Measurements from ENCODE around the gene TRIM21. TPM values are rescaled to one million over a fixed set of nuclear protein-coding genes. Genes with fewer than 3 reads are reported as not detected.
"Not testable (repeated sequence)": the region's sequence is repeated elsewhere in the genome, so short reads cannot be mapped to it uniquely, and the experiment has no call there.

TRIM21 gene
- total RNA-seq, 1 donor from 2014 or later, result 7.8 TPM

DNA sequence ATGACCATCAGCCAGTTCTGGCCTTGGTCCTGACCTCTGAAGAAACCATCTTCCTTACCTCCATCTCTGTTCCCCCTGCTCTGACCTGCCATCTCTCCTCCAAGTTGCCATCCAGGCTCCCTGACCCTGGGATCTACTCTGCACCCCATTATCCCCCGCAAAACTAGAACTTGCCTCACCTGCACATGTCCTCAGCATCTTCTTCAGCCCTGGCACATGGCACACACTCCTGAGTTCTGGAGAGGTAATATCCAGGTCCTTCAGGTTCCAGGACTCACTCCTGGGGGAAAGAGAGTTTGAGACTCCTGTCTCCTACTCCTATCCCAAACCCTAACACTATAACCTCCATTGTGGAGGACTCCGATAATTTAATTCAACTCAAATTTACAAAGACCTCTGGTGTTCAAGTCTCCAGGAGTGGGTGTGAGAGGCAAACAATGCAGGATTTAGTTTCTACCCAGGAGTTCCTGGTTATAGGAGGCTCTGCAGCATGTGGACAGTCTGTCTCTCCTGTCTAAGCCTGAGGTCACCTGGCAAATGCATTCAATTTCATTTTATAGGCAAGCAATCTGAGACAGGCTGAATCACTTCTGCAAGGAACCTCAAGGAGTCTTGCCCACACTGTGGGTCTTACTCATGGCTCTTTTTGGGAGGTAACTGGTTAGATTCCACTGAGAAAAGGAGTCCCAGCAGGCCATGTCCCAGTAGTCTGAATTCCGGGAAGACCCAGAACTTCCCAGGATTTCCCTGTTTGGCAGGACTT is 7.3 kb downstream of the TRIM21 start:
- TF ChIP-seq, protein P1, sequence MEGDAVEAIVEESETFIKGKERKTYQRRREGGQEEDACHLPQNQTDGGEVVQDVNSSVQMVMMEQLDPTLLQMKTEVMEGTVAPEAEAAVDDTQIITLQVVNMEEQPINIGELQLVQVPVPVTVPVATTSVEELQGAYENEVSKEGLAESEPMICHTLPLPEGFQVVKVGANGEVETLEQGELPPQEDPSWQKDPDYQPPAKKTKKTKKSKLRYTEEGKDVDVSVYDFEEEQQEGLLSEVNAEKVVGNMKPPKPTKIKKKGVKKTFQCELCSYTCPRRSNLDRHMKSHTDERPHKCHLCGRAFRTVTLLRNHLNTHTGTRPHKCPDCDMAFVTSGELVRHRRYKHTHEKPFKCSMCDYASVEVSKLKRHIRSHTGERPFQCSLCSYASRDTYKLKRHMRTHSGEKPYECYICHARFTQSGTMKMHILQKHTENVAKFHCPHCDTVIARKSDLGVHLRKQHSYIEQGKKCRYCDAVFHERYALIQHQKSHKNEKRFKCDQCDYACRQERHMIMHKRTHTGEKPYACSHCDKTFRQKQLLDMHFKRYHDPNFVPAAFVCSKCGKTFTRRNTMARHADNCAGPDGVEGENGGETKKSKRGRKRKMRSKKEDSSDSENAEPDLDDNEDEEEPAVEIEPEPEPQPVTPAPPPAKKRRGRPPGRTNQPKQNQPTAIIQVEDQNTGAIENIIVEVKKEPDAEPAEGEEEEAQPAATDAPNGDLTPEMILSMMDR (IDR thresholded peaks at IDR 0.05), result no peak
- H3K36me3 ChIP-seq, result peaks cover 41 to 68% of the 10 kb centered on the region in 2 donors
- H3K27ac ChIP-seq, result no peak overlapping the region
- H3K9me3 ChIP-seq, result no peaks in the 10 kb centered on the region
- no peak for DNase-seq (ENCODE audit: low spot score in 2 of 2)
- H3K4me3 ChIP-seq, result no peak overlapping the region
- no peaks in the 10 kb centered on the region for H3K4me1 ChIP-seq
- no peaks in the 10 kb centered on the region for H3K27me3 ChIP-seq
- intact Hi-C loops (cut with DNase I), result no loop called here

DNA sequence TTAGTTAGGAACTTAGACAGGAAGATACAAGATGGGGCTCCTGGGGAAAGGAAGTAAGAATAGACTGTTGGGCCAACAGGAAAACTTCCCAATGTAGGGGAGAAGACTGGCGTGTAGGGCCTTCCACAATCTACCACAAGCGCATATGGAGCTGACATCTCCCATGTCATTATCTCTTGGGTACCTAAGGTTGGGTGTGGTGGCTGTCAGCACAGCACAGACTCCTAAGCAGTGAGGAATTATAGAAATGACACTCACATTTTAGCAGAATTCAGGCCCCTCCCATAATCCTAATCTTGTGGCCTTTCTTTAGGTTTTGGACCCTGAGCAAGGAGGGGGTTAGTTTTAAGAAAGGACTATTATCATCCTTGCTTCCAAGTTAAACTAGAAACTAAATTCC is 11.6 kb downstream of the TRIM21 start:
- intact Hi-C loops (cut with DNase I), result no loop called here
- TF ChIP-seq, protein P1 (IDR thresholded peaks at IDR 0.05), result no peak
- no peaks in the 10 kb centered on the region for H3K4me1 ChIP-seq
- no peak overlapping the region for H3K27ac ChIP-seq
- no peak for DNase-seq (ENCODE audit: low spot score in 2 of 2)
- H3K4me3 ChIP-seq, result no peak overlapping the region
- peaks cover 19 to 30% of the 10 kb centered on the region in 2 donors for H3K36me3 ChIP-seq
- H3K9me3 ChIP-seq, result no peaks in the 10 kb centered on the region
- no peaks in the 10 kb centered on the region for H3K27me3 ChIP-seq

DNA sequence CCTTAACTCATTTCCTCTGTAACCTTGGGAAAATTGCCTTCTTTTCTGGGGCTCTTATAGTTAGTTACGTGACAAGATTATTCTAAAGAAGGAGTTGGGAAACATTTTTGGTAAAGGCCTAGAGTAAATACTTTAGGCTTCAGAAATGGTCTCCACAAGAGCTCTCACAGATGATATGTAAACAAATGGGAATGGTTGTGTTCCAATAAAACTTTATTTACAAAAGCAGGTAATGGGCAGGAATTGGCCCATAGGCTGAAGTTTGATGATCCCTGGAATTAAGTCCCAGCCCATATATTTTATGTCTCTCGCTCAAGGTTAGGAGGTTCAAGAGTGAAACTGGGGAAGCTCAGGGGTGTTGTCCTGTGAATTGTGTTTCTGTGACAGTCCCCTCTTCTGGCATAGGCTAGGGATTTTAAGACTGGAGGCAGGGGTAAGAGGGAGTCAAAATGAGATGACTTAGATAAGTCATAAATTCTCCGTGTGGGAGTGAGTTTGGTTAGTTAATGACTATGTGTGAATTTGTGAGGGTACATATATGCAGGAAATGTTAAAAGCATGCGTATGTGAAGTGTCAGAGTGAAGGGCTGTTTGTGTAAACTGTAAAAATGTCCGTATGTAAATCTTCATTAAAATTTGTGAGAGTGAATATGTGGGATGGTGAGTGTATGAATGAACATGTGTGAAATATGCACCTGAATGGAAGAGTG is 17.9 kb downstream of the TRIM21 start:
- Histone ChIP-seq H3K27ac (no peak overlapping the region), H3K27me3 (no peaks in the 10 kb centered on the region), H3K9me3 (no peaks in the 10 kb centered on the region), H3K4me1 (no peaks in the 10 kb centered on the region), H3K36me3 (no peaks in the 10 kb centered on the region), H3K4me3 (no peak overlapping the region)
- TF ChIP-seq, protein P1 (IDR thresholded peaks at IDR 0.05), result no peak
- no peak for DNase-seq (ENCODE audit: low spot score in 2 of 2)
- intact Hi-C loops (cut with DNase I), result no loop called here

DNA sequence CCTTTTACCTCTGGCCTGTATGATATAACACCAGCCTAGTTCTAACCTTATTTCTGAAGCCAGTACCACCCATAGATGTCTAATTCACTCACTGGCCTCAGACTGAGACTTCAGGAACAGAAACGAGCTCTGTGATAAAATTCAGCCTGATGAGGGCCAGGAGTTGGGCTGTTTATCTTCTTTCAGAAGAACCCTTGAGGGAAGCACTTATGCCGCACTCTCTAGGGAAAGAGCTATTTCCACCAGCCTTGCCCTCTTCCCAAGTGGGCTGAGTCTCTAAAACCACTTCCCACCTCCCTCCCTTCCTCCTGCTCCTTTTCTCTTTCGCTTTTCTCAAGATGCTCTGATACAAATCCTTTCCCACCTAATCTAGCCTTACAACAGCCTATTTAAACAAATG is 23.3 kb downstream of the TRIM21 start:
- no peak overlapping the region for H3K4me3 ChIP-seq

DNA sequence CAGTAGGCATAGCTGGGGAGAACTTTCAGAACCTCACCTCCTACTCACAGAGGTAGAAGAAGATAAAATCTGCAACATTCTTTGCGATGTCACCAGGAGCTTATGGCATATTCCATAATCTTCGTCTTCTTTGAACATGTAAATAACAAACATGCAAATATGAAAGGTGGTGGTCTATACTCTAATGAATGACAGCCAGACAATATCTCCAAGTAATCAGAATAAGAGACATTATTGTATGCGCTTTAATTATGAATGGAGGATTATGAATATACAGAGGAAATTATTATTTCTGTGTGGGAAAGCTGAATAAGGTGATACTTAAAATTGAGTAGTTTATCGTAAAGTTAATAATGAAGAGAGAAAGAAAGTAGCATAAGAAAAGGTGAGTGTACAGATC is 25.2 kb downstream of the TRIM21 start, which contains the start of gene OR52B4:
Gene OR52B4, minus strand, starts transcription at position 101 of the 400 bp plus-strand sequence. Its CDS starts 91 bp downstream, at position 10.
- TF ChIP-seq, protein P1 (IDR thresholded peaks at IDR 0.05), result no peak

More for the DNA sequence above, 23.3 kb downstream of the TRIM21 start:
- no peaks in the 10 kb centered on the region for H3K4me1 ChIP-seq
- no peaks in the 10 kb centered on the region for H3K9me3 ChIP-seq
- TF ChIP-seq, protein P1 (IDR thresholded peaks at IDR 0.05), result no peak
- H3K36me3 ChIP-seq, result no peaks in the 10 kb centered on the region
- H3K27me3 ChIP-seq, result no peaks in the 10 kb centered on the region
- intact Hi-C loops (cut with DNase I), result no loop called here
- no peak for DNase-seq (ENCODE audit: low spot score in 2 of 2)
- H3K27ac ChIP-seq, result no peak overlapping the region

DNA sequence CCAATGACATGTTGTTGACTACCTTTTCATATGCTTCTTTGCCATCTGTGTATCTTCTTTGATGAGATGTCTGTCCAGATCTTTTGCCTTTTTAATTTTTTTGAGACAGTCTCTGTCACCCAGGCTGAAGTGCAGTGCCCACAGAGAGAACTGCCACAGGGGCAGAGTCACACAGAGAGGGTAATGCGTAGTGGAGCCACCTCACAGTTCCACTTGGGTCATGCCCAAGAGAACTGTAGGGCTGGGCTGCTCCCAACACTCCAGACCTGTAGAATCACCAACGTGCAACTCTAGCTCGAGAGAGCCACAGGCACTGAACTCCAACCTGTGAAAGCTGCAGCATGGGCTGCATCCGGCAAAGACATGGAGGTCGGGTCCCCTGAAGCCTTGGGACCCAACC is 45.4 kb downstream of the TRIM21 start:
- H3K4me3 ChIP-seq; H3K36me3 ChIP-seq; H3K27ac ChIP-seq; H3K9me3 ChIP-seq; intact Hi-C loops (cut with DNase I); H3K4me1 ChIP-seq; H3K27me3 ChIP-seq; DNase-seq (ENCODE audit: low spot score in 2 of 2): not testable (repeated sequence)

More for the DNA sequence above, 25.2 kb downstream of the TRIM21 start, which contains the start of gene OR52B4:
- no peak for DNase-seq (ENCODE audit: low spot score in 2 of 2)
- H3K36me3 ChIP-seq, result no peaks in the 10 kb centered on the region
- H3K4me3 ChIP-seq, result no peak within 1 kb of the TSS
- intact Hi-C loops (cut with DNase I), result no loop called here
- H3K9me3 ChIP-seq, result no peaks in the 10 kb centered on the region
- no peaks in the 10 kb centered on the region for H3K27me3 ChIP-seq
- no peak within 1 kb of the TSS for H3K27ac ChIP-seq
- no peaks in the 10 kb centered on the region for H3K4me1 ChIP-seq

DNA sequence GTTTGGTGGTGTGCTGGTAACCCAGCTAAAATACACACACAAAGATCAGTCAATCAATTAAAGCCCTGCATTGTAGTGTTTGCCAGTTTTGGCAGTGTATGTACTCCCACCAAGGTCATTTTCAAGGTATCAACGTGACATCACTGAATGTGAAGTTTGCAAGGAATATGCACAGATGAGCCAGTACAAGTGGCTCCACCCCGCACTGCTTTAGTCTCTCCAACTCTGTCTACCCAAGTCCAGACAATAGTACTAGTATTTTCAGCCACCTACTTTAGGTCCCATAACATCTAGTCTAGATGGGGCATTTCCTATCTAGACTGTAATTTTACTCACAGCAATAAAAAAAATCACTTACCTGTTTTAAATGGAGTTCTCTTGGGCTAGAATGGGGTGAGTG is 48.1 kb downstream of the TRIM21 start:
- H3K36me3 ChIP-seq; intact Hi-C loops (cut with DNase I); H3K4me1 ChIP-seq; H3K27ac ChIP-seq; H3K9me3 ChIP-seq; DNase-seq (ENCODE audit: low spot score in 2 of 2); H3K4me3 ChIP-seq; H3K27me3 ChIP-seq: not testable (repeated sequence)

Measured in ascending aorta (tissue), 2 donors.